G401.6 (cell line): ENCODE measurements around the gene DUSP2.
"Not testable (repeated sequence)": the region's sequence is repeated elsewhere in the genome, so short reads cannot be mapped to it uniquely, and the experiment has no call there.

Source experiments
- FAIRE-seq: peaks from 2 replicates; lab custom pipeline; 2012; peaks lifted over from hg19 to GRCh38; lab: Jason Lieb, UNC

The DUSP2 gene

DNA sequence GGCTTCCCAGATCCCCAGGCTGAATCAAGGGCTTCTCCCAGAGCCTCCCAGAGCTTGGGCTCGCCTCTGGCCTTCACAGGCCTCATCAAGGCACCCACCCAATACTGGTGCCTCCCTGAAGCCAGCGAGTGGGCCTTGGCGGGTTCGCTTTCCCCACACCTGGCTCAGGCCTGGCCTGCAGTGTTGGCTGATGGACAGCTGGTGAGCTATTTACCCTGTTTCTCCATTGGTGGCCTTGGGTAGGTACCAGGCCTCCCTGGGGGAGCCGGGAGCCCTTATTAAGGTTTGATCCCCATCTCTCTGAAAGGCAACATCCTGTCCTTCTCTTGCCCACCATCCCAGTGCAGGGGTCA is 18.2 kb upstream of the DUSP2 start:
- FAIRE-seq = no peak

DNA sequence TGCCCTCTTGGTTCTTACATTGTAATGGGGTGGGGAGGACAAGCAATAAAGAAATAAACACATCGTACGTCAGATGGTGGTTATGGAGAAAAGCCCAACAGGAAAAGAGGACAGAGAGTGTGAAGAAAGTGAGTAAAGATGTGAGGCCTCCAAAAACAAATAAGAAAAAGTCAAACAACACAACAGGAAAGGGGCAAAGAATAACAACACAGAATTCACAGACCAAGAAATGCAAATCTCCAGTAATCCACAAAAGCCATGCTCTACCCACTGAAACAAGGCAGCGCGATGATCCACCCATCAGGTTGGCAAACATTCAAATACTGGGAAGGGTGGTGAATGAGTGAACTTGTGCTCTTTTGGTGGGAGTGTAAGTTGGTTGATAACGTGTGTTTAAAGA is 16.7 kb upstream of the DUSP2 start:
- no peak for FAIRE-seq

DNA sequence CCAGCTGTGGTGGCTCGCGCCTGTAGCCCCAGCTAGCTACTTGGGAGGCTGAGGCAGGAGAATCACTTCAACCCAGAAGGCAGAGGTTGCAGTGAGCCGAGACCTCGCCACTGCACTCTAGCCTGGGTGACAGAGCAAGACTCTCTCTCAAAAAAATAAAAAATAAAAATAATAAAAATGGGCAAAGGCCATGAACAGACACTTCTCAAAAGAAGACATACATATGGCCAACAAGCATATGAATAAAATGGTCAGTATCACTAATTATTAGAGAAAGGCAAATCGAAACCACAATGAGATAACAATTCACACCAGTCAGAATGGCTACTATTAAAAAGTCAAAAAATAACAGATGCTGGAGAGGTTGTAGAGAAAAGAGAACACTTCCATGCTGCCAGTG is 15.1 kb upstream of the DUSP2 start:
- FAIRE-seq = not testable (repeated sequence)

DNA sequence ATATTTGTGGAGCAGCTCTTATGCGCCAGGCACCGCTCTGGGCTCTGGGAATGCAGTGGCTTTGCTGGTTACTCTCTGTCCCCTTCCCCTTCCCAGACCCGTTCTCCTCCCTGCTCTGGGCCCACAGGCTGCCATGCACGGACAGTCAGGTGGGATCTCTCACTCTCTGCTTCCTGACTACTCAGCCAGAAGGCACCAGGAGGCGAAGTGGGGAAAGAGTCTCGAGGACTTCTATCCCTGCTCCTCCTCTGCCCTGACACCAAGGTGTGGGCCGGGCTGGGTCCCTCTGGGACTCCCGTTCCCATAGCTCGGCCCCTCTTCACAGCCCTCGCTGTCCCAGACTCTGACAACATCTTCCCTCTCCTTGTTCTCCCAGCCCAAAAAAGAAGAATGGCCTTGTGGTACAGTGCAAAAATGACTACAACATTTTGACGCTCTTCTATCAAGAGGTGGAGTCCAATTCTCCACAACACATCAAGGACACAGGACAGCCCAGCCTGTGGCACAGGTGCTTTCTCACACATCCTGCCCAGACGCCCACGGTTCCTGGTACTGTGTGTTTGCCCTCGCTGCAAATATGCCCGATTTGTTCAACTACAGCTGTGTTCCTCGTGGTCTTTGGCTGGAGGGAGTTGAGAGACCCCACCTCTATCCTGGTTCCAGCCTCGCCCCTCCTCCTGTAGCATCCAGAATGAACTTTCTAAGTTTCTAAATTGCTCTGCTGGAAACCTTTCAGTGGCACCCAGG is 14.0 kb upstream of the DUSP2 start:
- no peak for FAIRE-seq

DNA sequence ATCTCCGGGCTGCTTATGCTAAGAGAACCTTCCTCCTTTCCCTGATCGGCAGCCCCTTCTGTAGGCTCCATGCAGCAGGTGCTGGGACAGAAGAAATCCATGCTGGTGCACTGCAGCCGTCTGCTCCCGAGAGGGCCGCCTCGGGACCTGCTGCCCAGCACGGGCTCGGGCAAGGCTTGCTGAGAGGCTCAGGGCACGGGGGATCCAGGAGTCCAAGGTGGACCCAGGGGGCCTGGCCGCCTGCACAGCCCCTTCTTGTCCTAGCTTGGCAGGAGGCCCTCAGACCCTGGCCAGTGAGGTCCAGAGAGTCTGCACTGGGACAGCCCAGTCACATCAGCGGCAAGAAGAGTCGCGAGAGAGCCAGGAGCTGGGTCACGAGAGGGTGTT is 13.3 kb upstream of the DUSP2 start:
- FAIRE-seq = no peak

GRCh38 chr2:96157649-96158553 is 12.7 kb upstream of the DUSP2 start:
- no peak for FAIRE-seq

DNA sequence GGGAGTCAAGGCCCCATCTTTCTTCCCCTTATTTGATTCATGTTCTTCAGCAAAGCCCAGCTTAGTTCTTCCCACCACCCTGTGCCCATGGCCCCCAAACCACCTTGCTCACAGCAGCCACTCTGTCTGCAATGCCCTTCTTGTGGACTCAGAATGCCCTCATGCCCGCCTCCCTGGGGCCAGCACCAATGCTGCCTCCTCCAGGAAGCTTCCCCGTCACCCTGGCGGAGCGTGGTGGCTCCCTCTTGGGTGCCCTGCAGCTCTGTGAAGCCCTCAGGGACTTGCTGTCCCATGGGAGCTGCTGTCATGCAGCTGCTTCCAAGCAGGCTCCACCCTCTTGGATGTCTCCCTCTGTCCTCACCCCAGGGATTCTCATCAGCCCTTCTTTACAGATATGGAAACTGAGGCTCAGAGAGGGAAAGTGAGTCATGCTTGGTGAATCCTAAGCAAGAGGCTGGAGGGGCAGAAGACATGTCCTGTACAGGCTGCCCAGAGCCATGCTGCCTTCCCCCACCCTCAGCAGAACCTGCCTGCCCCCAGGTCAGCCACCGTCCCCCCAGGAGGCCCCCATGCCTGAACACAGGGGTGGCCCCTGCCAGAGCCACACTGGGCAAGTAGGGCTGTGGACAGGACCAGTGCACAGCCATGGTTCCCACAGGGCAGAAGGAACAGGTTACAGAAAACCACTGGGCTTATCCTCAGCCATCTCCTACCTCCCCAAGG is 11.8 kb upstream of the DUSP2 start:
- FAIRE-seq = no peak

DNA sequence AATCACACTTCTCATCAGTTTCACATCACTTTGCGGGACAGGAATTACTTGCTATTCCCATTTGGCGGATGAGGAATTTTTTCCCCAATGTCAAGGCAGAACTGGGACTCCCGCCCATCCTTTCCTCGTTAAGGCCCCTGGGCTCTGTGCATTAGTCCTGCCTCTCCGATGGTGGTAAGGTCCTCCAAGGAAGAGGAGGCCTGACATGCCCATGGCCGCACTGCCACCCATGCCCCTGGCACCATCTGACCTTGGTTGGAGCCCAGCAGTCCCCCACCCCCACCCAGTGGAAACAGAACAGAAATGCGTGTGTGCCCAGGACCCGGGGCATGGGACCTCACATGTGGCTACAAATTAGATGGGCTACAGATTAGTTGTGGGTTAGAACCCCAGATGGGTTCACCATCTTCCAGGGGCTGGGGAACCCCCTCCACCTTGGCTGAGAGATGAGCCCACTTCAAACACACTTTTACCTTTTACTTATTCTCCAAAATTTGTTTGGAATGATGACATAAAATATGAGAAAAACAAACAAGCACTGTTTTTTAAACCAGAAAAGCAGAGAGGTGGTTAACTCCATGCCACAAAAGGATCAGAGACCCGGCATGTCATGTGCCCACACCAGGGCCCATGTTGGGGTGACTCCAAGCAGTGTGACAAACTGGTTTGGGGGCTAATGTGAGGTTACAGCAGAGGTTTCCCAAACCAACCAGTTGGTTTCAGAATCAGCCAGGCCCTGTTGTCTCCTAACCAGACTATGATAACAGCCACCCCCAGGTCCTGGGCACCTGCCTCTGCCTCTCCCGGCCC is 11.0 kb upstream of the DUSP2 start:
- no peak for FAIRE-seq

GRCh38 chr2:96154506-96155380 is 9.5 kb upstream of the DUSP2 start:
- FAIRE-seq = no peak

- FAIRE-seq = no peak
Observed at GRCh38 chr2:96153991-96154431, 8.8 kb upstream of the DUSP2 start.

DNA sequence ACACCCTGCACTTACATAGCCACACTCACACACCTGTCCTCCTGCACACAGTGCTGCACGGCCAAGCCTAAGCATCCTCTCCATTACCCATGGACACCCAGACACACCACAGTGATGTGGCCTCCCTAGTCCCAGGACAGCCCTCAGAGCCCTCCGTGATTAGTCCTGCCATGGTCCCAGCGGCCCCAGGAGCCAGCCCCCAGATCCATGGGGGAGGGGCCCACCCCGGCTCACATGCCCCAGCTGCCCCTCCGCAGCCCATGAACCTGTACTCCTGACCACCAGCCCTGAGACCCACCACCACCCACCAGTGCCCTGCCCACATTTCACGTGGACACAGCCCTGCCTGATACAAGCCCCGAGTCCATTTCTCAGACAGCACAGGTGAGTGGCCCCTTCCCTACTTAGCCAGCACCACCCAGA is 8.1 kb upstream of the DUSP2 start:
- no peak for FAIRE-seq

- FAIRE-seq = no peak
Observed at GRCh38 chr2:96152304-96153161, 7.3 kb upstream of the DUSP2 start.

GRCh38 chr2:96151595-96152303 is 6.5 kb upstream of the DUSP2 start:
- no peak for FAIRE-seq

- no peak for FAIRE-seq
Observed at GRCh38 chr2:96150791-96151594, 5.8 kb upstream of the DUSP2 start.

- FAIRE-seq = no peak
Observed at GRCh38 chr2:96150007-96150640, 4.9 kb upstream of the DUSP2 start.

- no peak for FAIRE-seq
Observed at GRCh38 chr2:96148410-96149217, 3.4 kb upstream of the DUSP2 start.

- no peak for FAIRE-seq
Observed at GRCh38 chr2:96147593-96148201, 2.5 kb upstream of the DUSP2 start.
